SIG-M5 treated with dmso at 0.1 percent for 504 hours (cell line): ENCODE results near the gene THAP6.

Experiments used
- DNase-seq: peaks from one replicate; lab custom pipeline; 2025; ENCODE audit not compliant: unreplicated experiment; lab: John Stamatoyannopoulos, UW

THAP6 gene

GRCh38 chr4:75567725-75568124, 53.5 kb downstream of the THAP6 start:
- DNase-seq, result no peak
